DND-41 (cell line): Measurements from ENCODE around the gene GPC6.

Source experiments
- ATAC-seq: fragments of 200-7000 bp; cut with Tn5 transposase; 3 replicates; pipeline ENCODE4 v1.9.1; 2021; ENCODE audit warnings: low read depth; ENCODE audit not compliant: insufficient read depth
- DNase-seq: peaks from one replicate; pipeline ENCODE4 v3.0.0-alpha.2; 2020
- H2AFZ ChIP-seq: 2 replicates; pipeline ENCODE4 v1.6.0; 2012; ENCODE audit warnings: low read depth, low read length
- H3K27ac ChIP-seq: 2 replicates; pipeline ENCODE4 v1.5.1; 2012; ENCODE audit warnings: low read length, inconsistent platforms
- H3K27me3 ChIP-seq: fragments of 200-600 bp; sonication (generic); 2 replicates; pipeline ENCODE4 v1.6.0; 2012; ENCODE audit warnings: low read length, mild to moderate bottlenecking, inconsistent platforms; ENCODE audit not compliant: insufficient read depth, poor library complexity
- H3K36me3 ChIP-seq: 2 replicates; pipeline ENCODE4 v1.5.1; 2012; ENCODE audit warnings: low read length, inconsistent platforms; ENCODE audit not compliant: insufficient read depth
- H3K4me1 ChIP-seq: 2 replicates; pipeline ENCODE4 v1.5.1; 2012; ENCODE audit warnings: mild to moderate bottlenecking, low read length; ENCODE audit not compliant: insufficient read depth
- H3K4me2 ChIP-seq: 2 replicates; pipeline ENCODE4 v1.6.0; 2012; ENCODE audit warnings: mild to moderate bottlenecking, moderate library complexity, low read length, inconsistent platforms; ENCODE audit not compliant: insufficient read depth
- H3K4me3 ChIP-seq, 2 experiments: fragments of 200-600 bp in 1 of 2; shearing (Covaris generic) in 1 of 2; 2 replicates each; pipeline ENCODE4 v1.5.1; 2012 to 2016; ENCODE audit warnings: inconsistent platforms in 2 of 2, low read length in 2 of 2, mild to moderate bottlenecking in 2 of 2, low read depth in 1 of 2, moderate library complexity in 1 of 2
- H3K79me2 ChIP-seq: 2 replicates; pipeline ENCODE4 v1.6.0; 2012; ENCODE audit warnings: low read length, inconsistent platforms; ENCODE audit not compliant: insufficient read depth
- H3K9ac ChIP-seq: 2 replicates; pipeline ENCODE4 v1.6.0; 2012; ENCODE audit warnings: low read depth, mild to moderate bottlenecking, inconsistent platforms, low read length, moderate library complexity
- H3K9me3 ChIP-seq: 2 replicates; pipeline ENCODE4 v1.5.1; 2012; ENCODE audit warnings: low read length, moderate library complexity, mild to moderate bottlenecking, inconsistent platforms; ENCODE audit not compliant: insufficient read depth, severe bottlenecking
- H4K20me1 ChIP-seq: 2 replicates; pipeline ENCODE4 v1.6.0; 2012; ENCODE audit warnings: low read length; ENCODE audit not compliant: insufficient read depth
- CTCF ChIP-seq: IDR thresholded peaks from 2 replicates; pipeline ENCODE4 v1.5.1; 2012; ENCODE audit warnings: borderline replicate concordance, low read length, moderate library complexity, mild to moderate bottlenecking; ENCODE audit not compliant: poor library complexity, severe bottlenecking; ENCODE audit errors: extremely low read depth
- EZH2 ChIP-seq: IDR thresholded peaks from 3 replicates; pipeline ENCODE4 v1.6.1; 2012; ENCODE audit warnings: borderline replicate concordance, low read depth, mild to moderate bottlenecking, moderate library complexity, low read length, inconsistent platforms; ENCODE audit not compliant: severe bottlenecking

The GPC6 gene

DNA sequence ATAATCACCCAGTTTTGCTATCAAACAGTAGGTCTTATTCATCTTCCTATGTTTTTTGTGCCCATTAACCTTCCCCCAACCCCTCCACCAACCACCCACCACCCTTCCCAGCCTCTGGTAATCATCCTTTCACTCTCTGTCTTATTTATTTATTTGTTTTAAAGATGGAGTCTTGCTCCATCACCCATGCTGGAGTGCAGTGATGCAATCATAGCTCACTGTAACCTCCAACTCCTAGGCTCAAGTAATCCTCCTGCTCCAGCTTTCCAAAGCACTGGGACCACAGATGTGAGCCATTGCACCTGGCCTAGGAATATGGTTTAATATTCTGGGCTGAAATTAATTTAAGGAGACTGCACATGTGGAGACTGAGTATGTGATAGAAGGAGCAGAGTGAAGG lies 527.0 kb downstream of the GPC6 start:
- Histone ChIP-seq H3K79me2 (no peaks in the 10 kb centered on the region), H3K4me3 (no peak overlapping the region), H4K20me1 (no peaks in the 10 kb centered on the region), H3K9ac (no peak overlapping the region), H3K36me3 (no peaks in the 10 kb centered on the region), H2AFZ (no peak overlapping the region), H3K4me2 (no peak overlapping the region), H3K9me3 (no peaks in the 10 kb centered on the region), H3K4me1 (no peaks in the 10 kb centered on the region), H3K27ac (no peak overlapping the region), H3K27me3 (no peaks in the 10 kb centered on the region)
- no peak for DNase-seq
- TF ChIP-seq CTCF (no peak), EZH2 (no peak)
- no peak for ATAC-seq

GRCh38 chr13:93755341-93755740 lies 528.7 kb downstream of the GPC6 start:
- Histone ChIP-seq H3K36me3 (no peaks in the 10 kb centered on the region), H3K27me3 (no peaks in the 10 kb centered on the region), H3K27ac (no peak overlapping the region), H3K9me3 (no peaks in the 10 kb centered on the region), H3K9ac (no peak overlapping the region), H3K4me2 (no peak overlapping the region), H3K4me1 (no peaks in the 10 kb centered on the region), H3K79me2 (no peaks in the 10 kb centered on the region), H4K20me1 (no peaks in the 10 kb centered on the region), H3K4me3 (no peak overlapping the region), H2AFZ (no peak overlapping the region)
- no peak for ATAC-seq
- no peak for TF ChIP-seq EZH2
- no peak for TF ChIP-seq CTCF
- DNase-seq, result no peak

- no peak overlapping the region for H3K9ac ChIP-seq
- DNase-seq (no peak), ATAC-seq (no peak)
- H3K4me3 ChIP-seq, result no peak overlapping the region
- H2AFZ ChIP-seq, result no peak overlapping the region
- no peak overlapping the region for H3K4me2 ChIP-seq
- no peaks in the 10 kb centered on the region for H3K4me1 ChIP-seq
- no peaks in the 10 kb centered on the region for H3K27me3 ChIP-seq
- H3K36me3 ChIP-seq, result no peaks in the 10 kb centered on the region
- no peak for TF ChIP-seq EZH2
- TF ChIP-seq CTCF, result no peak
- H3K79me2 ChIP-seq, result no peaks in the 10 kb centered on the region
- no peak overlapping the region for H3K27ac ChIP-seq
- H4K20me1 ChIP-seq, result no peaks in the 10 kb centered on the region
- H3K9me3 ChIP-seq, result no peaks in the 10 kb centered on the region
Observed at GRCh38 chr13:93758575-93758974, 532.0 kb downstream of the GPC6 start.
